Esophagus muscularis mucosa (tissue), 4 donors: ENCODE results near the gene LRP1.

Source experiments
- EP300 ChIP-seq: sonication (generic); formaldehyde crosslinking; IDR thresholded peaks from one replicate; pipeline ENCODE4 v1.6.1; 2017; ENCODE audit warnings: antibody characterized with exemption
- POLR2A ChIP-seq: fragments of 450-650 bp; IDR thresholded peaks from one replicate; pipeline ENCODE4 v1.6.1; 2017; ENCODE audit warnings: antibody characterized with exemption, moderate library complexity, mild to moderate bottlenecking, low read depth
- POLR2AphosphoS5 ChIP-seq, 2 donors: sonication (generic); formaldehyde crosslinking; IDR thresholded peaks; one replicate each; pipeline ENCODE4 v1.6.1; 2017; ENCODE audit warnings: antibody characterized with exemption in 2 of 2
- TF ChIP-seq, protein P1 (sequence below), 3 experiments: fragments of 200-600 bp in 2 of 3; fragments of 450-650 bp in 1 of 3; sonication (generic) in 2 of 3; IDR thresholded peaks; one replicate each; pipeline ENCODE4 v1.5.1; 2017 to 2019; ENCODE audit warnings: antibody characterized with exemption in 3 of 3, mild to moderate bottlenecking in 2 of 3, moderate library complexity in 1 of 3

DNA sequence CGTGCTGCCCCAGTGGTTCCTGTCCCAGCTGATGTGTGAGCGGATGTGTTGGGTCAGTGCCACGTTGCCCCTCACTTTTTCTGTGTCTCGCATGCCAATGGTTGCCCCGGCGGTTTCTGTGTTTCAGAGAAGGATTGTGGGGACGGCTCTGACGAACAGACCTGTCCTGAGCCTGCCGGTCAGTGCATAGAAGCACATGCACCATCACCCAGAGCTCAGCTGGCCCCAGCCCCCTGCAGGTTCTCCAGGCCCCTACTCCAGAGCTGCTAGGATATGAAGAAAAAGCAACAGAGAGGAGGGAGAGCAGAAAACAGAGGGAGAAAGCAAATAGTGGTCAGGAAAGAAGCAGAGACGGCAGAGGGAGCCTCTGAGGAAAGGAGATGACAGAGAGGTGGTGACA, 39.8 kb downstream of the LRP1 start:
- TF ChIP-seq POLR2A (no peak), POLR2AphosphoS5 (IDR thresholded peaks at IDR 0.05) (no peak), EP300 (no peak)
- TF ChIP-seq, protein P1, sequence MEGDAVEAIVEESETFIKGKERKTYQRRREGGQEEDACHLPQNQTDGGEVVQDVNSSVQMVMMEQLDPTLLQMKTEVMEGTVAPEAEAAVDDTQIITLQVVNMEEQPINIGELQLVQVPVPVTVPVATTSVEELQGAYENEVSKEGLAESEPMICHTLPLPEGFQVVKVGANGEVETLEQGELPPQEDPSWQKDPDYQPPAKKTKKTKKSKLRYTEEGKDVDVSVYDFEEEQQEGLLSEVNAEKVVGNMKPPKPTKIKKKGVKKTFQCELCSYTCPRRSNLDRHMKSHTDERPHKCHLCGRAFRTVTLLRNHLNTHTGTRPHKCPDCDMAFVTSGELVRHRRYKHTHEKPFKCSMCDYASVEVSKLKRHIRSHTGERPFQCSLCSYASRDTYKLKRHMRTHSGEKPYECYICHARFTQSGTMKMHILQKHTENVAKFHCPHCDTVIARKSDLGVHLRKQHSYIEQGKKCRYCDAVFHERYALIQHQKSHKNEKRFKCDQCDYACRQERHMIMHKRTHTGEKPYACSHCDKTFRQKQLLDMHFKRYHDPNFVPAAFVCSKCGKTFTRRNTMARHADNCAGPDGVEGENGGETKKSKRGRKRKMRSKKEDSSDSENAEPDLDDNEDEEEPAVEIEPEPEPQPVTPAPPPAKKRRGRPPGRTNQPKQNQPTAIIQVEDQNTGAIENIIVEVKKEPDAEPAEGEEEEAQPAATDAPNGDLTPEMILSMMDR (IDR thresholded peaks at IDR 0.05), result no peak
